GM23338 (cell line): Measurements from ENCODE around the gene COX14. TPM values are rescaled to one million over a fixed set of nuclear protein-coding genes. Genes with fewer than 3 reads are reported as not detected.
A peak's percentile ranks its signal among the peaks of the same experiment; 100 is the strongest.

ENCODE experiments used
- ATAC-seq: fragments of 200-7000 bp; cut with Tn5 transposase; 3 replicates; pipeline ENCODE4 v1.9.1; 2020
- DNase-seq: peaks from one replicate; pipeline ENCODE4 v3.0.0-alpha.2; 2015; ENCODE audit warnings: low spot score
- H2AFZ ChIP-seq: fragments of 200-600 bp; sonication (generic); 2 replicates; pipeline ENCODE4 v1.8.0; 2016; ENCODE audit warnings: antibody characterized with exemption, mild to moderate bottlenecking, moderate library complexity
- H3F3A ChIP-seq: fragments of 200-600 bp; sonication (generic); replicated peaks from 2 replicates; pipeline ENCODE4 v1.8.0; 2017; ENCODE audit warnings: antibody characterized with exemption, mixed run types, low read depth
- H3K27ac ChIP-seq: fragments of 200-600 bp; sonication (generic); 2 replicates; pipeline ENCODE4 v1.6.1; 2016; ENCODE audit warnings: low read depth
- H3K27me3 ChIP-seq: fragments of 200-600 bp; sonication (generic); 2 replicates; pipeline ENCODE4 v1.8.0; 2016; ENCODE audit warnings: mild to moderate bottlenecking, mixed run types, moderate library complexity; ENCODE audit not compliant: insufficient read depth
- H3K36me3 ChIP-seq: fragments of 200-600 bp; sonication (generic); 2 replicates; pipeline ENCODE4 v1.8.0; 2016; ENCODE audit warnings: mild to moderate bottlenecking; ENCODE audit not compliant: insufficient read depth
- H3K4me1 ChIP-seq: fragments of 200-600 bp; sonication (generic); 2 replicates; pipeline ENCODE4 v1.8.0; 2016; ENCODE audit warnings: mild to moderate bottlenecking, moderate library complexity; ENCODE audit not compliant: insufficient read depth
- H3K4me2 ChIP-seq: fragments of 200-600 bp; sonication (generic); 2 replicates; pipeline ENCODE4 v1.7.1; 2017; ENCODE audit warnings: mixed run types
- H3K4me3 ChIP-seq: fragments of 200-600 bp; sonication (generic); 2 replicates; pipeline ENCODE4 v1.6.1; 2016; ENCODE audit warnings: mixed run types
- H3K79me2 ChIP-seq: fragments of 200-600 bp; sonication (generic); replicated peaks from 2 replicates; pipeline ENCODE4 v1.8.0; 2017; ENCODE audit warnings: mild to moderate bottlenecking; ENCODE audit not compliant: insufficient read depth
- H3K9me2 ChIP-seq: fragments of 200-600 bp; sonication (generic); 2 replicates; pipeline ENCODE4 v1.8.0; 2017; ENCODE audit not compliant: insufficient read depth
- H4K20me1 ChIP-seq: fragments of 200-600 bp; sonication (generic); replicated peaks from 2 replicates; pipeline ENCODE4 v1.8.0; 2017; ENCODE audit warnings: mild to moderate bottlenecking; ENCODE audit not compliant: insufficient read depth
- H3K27ac Mint-ChIP-seq: 2 replicates; pipeline ENCODE4 v1.8.0; 2020; ENCODE audit warnings: inconsistent platforms, mild to moderate bottlenecking, moderate library complexity, mixed read lengths
- H3K27me3 Mint-ChIP-seq: 3 replicates; pipeline ENCODE4 v1.8.0; 2022; ENCODE audit warnings: low read depth, mild to moderate bottlenecking, moderate library complexity, mixed read lengths, inconsistent platforms; ENCODE audit not compliant: insufficient read depth, poor library complexity
- H3K36me3 Mint-ChIP-seq: 3 replicates; pipeline ENCODE4 v1.8.0; 2021; ENCODE audit warnings: low read depth, mild to moderate bottlenecking, inconsistent platforms, moderate library complexity, mixed read lengths
- H3K4me1 Mint-ChIP-seq: 3 replicates; pipeline ENCODE4 v1.8.0; 2020; ENCODE audit warnings: mild to moderate bottlenecking, inconsistent platforms, mixed read lengths
- H3K4me3 Mint-ChIP-seq: 3 replicates; pipeline ENCODE4 v1.8.0; 2021; ENCODE audit warnings: moderate library complexity, mild to moderate bottlenecking, inconsistent platforms, mixed read lengths
- H3K9me3 Mint-ChIP-seq: 3 replicates; pipeline ENCODE4 v1.8.0; 2020; ENCODE audit warnings: moderate library complexity, mild to moderate bottlenecking, inconsistent platforms, mixed read lengths
- CREB1 ChIP-seq: fragments of 250-450 bp; sonication (Bioruptor Pico); IDR thresholded peaks from 2 replicates; pipeline ENCODE4 v1.5.0; 2020; ENCODE audit warnings: low read depth, mild to moderate bottlenecking, moderate library complexity
- CTCF ChIP-seq, 2 experiments: fragments of 200-600 bp in 1 of 2; sonication (generic) in 1 of 2; conservative IDR thresholded peaks; 2 replicates each; pipeline versions ENCODE4 v1.5.1 to v1.6.1; 2016 to 2017; ENCODE audit warnings: antibody characterized with exemption in 2 of 2, low read depth in 2 of 2, mild to moderate bottlenecking in 2 of 2, moderate library complexity in 1 of 2
- EZH2 ChIP-seq: fragments of 200-600 bp; sonication (generic); IDR thresholded peaks from one replicate; pipeline ENCODE4 v1.8.0; 2017; ENCODE audit warnings: antibody characterized with exemption, mild to moderate bottlenecking, low read depth; ENCODE audit not compliant: unreplicated experiment
- EZH2phosphoT487 ChIP-seq: fragments of 200-600 bp; sonication (generic); IDR thresholded peaks from one replicate; pipeline ENCODE4 v1.8.1; 2018; ENCODE audit warnings: antibody characterized with exemption; ENCODE audit not compliant: unreplicated experiment
- POLR2AphosphoS5 ChIP-seq: IDR thresholded peaks from 2 replicates; pipeline ENCODE4 v1.6.1; 2016; ENCODE audit warnings: antibody characterized with exemption, low read depth
- STAT1 ChIP-seq: IDR thresholded peaks from one replicate; pipeline ENCODE4 v1.6.1; 2016; ENCODE audit warnings: antibody characterized with exemption; ENCODE audit not compliant: unreplicated experiment
- ZNF114 ChIP-seq: fragments of 250-450 bp; sonication (Bioruptor Pico); IDR thresholded peaks from 2 replicates; pipeline ENCODE4 v1.5.0; 2020; ENCODE audit warnings: mild to moderate bottlenecking, moderate library complexity
- ZNF331 ChIP-seq: fragments of 250-450 bp; sonication (Bioruptor Pico); IDR thresholded peaks from 2 replicates; pipeline ENCODE4 v1.5.0; 2020; ENCODE audit warnings: low read depth, mild to moderate bottlenecking, moderate library complexity
- polyA plus RNA-seq: library from polyadenylated mRNA; unstranded; fragments of >200 nt; fragmentation: Nextera tagmentation; extraction: Ambion mirVana; gene quantifications from 2 replicates; pipeline ENCODE4 v1.2.1, GENCODE V29; 2016
- total RNA-seq: library from RNA; depleted of rRNA; stranded (reverse); fragments of >200 nt; shearing (Covaris generic); gene quantifications from 2 replicates; pipeline ENCODE4 v1.2.3, GENCODE V29; 2014
- TF ChIP-seq, protein P1 (sequence below): fragments of 250-450 bp; sonication (Bioruptor Pico); IDR thresholded peaks from 2 replicates; pipeline ENCODE4 v1.5.0; 2020; ENCODE audit warnings: mild to moderate bottlenecking, moderate library complexity
- TF ChIP-seq, protein P2 (sequence below): IDR thresholded peaks from one replicate; pipeline ENCODE4 v1.6.1; 2018; ENCODE audit warnings: antibody characterized with exemption; ENCODE audit not compliant: unreplicated experiment

COX14 gene
- total and polyA plus RNA-seq, 2 experiments from 2014 or later, result 43.7 to 73.5 TPM

GRCh38 chr12:50102131-50102531 is 9.9 kb upstream of the COX14 start (continued):
- TF ChIP-seq CTCF (conservative IDR thresholded peaks at IDR 0.05; ENCODE audit: low read depth in 2 of 2), result no peak
- TF ChIP-seq ZNF114 (CRISPR knock-in tag), result no peak
- TF ChIP-seq, protein P1, sequence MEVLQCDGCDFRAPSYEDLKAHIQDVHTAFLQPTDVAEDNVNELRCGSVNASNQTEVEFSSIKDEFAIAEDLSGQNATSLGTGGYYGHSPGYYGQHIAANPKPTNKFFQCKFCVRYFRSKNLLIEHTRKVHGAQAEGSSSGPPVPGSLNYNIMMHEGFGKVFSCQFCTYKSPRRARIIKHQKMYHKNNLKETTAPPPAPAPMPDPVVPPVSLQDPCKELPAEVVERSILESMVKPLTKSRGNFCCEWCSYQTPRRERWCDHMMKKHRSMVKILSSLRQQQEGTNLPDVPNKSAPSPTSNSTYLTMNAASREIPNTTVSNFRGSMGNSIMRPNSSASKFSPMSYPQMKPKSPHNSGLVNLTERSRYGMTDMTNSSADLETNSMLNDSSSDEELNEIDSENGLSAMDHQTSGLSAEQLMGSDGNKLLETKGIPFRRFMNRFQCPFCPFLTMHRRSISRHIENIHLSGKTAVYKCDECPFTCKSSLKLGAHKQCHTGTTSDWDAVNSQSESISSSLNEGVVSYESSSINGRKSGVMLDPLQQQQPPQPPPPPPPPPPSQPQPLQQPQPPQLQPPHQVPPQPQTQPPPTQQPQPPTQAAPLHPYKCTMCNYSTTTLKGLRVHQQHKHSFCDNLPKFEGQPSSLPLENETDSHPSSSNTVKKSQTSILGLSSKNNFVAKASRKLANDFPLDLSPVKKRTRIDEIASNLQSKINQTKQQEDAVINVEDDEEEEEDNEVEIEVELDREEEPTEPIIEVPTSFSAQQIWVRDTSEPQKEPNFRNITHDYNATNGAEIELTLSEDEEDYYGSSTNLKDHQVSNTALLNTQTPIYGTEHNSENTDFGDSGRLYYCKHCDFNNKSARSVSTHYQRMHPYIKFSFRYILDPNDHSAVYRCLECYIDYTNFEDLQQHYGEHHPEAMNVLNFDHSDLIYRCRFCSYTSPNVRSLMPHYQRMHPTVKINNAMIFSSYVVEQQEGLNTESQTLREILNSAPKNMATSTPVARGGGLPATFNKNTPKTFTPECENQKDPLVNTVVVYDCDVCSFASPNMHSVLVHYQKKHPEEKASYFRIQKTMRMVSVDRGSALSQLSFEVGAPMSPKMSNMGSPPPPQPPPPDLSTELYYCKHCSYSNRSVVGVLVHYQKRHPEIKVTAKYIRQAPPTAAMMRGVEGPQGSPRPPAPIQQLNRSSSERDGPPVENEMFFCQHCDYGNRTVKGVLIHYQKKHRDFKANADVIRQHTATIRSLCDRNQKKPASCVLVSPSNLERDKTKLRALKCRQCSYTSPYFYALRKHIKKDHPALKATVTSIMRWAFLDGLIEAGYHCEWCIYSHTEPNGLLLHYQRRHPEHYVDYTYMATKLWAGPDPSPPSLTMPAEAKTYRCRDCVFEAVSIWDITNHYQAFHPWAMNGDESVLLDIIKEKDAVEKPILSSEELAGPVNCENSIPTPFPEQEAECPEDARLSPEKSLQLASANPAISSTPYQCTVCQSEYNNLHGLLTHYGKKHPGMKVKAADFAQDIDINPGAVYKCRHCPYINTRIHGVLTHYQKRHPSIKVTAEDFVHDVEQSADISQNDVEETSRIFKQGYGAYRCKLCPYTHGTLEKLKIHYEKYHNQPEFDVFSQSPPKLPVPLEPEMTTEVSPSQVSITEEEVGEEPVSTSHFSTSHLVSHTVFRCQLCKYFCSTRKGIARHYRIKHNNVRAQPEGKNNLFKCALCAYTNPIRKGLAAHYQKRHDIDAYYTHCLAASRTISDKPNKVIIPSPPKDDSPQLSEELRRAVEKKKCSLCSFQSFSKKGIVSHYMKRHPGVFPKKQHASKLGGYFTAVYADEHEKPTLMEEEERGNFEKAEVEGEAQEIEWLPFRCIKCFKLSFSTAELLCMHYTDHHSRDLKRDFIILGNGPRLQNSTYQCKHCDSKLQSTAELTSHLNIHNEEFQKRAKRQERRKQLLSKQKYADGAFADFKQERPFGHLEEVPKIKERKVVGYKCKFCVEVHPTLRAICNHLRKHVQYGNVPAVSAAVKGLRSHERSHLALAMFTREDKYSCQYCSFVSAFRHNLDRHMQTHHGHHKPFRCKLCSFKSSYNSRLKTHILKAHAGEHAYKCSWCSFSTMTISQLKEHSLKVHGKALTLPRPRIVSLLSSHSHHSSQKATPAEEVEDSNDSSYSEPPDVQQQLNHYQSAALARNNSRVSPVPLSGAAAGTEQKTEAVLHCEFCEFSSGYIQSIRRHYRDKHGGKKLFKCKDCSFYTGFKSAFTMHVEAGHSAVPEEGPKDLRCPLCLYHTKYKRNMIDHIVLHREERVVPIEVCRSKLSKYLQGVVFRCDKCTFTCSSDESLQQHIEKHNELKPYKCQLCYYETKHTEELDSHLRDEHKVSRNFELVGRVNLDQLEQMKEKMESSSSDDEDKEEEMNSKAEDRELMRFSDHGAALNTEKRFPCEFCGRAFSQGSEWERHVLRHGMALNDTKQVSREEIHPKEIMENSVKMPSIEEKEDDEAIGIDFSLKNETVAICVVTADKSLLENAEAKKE (CRISPR knock-in tag), result no peak

- Mint-ChIP-seq H3K9me3 (no peaks in the 10 kb centered on the region), H3K27ac (peak overlapping the region; percentile 80), H3K36me3 (peaks cover 36% of the 10 kb centered on the region), H3K27me3 (peaks cover 11% of the 10 kb centered on the region), H3K4me1 (peaks cover 39% of the 10 kb centered on the region), H3K4me3 (no peak overlapping the region)
- H2AFZ ChIP-seq, result no peak overlapping the region
- H3F3A ChIP-seq, result peaks cover 8% of the 10 kb centered on the region; the same call in 1 of the 2 replicates
- H3K79me2 ChIP-seq, result no peaks in the 10 kb centered on the region
- H3K4me3 ChIP-seq, result no peak overlapping the region
- TF ChIP-seq EZH2 (no peak), ZNF331 (no peak), STAT1 (no peak), CTCF (conservative IDR thresholded peaks at IDR 0.05; ENCODE audit: low read depth in 2 of 2) (no peak), POLR2AphosphoS5 (no peak), CREB1 (CRISPR knock-in tag) (no peak), ZNF114 (CRISPR knock-in tag) (no peak), EZH2phosphoT487 (no peak)
- TF ChIP-seq, protein P2, sequence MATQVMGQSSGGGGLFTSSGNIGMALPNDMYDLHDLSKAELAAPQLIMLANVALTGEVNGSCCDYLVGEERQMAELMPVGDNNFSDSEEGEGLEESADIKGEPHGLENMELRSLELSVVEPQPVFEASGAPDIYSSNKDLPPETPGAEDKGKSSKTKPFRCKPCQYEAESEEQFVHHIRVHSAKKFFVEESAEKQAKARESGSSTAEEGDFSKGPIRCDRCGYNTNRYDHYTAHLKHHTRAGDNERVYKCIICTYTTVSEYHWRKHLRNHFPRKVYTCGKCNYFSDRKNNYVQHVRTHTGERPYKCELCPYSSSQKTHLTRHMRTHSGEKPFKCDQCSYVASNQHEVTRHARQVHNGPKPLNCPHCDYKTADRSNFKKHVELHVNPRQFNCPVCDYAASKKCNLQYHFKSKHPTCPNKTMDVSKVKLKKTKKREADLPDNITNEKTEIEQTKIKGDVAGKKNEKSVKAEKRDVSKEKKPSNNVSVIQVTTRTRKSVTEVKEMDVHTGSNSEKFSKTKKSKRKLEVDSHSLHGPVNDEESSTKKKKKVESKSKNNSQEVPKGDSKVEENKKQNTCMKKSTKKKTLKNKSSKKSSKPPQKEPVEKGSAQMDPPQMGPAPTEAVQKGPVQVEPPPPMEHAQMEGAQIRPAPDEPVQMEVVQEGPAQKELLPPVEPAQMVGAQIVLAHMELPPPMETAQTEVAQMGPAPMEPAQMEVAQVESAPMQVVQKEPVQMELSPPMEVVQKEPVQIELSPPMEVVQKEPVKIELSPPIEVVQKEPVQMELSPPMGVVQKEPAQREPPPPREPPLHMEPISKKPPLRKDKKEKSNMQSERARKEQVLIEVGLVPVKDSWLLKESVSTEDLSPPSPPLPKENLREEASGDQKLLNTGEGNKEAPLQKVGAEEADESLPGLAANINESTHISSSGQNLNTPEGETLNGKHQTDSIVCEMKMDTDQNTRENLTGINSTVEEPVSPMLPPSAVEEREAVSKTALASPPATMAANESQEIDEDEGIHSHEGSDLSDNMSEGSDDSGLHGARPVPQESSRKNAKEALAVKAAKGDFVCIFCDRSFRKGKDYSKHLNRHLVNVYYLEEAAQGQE, result no peak
- peaks cover 14% of the 10 kb centered on the region; the same call in 1 of the 2 replicates for H3K36me3 ChIP-seq
- peak; percentile 6 for ATAC-seq
- H3K9me2 ChIP-seq, result no peaks in the 10 kb centered on the region
- H3K27me3 ChIP-seq, result no peaks in the 10 kb centered on the region
- peak; percentile 30 for DNase-seq
- no peak overlapping the region for H3K4me2 ChIP-seq
- peaks cover 12% of the 10 kb centered on the region; the same call in 1 of the 2 replicates for H3K4me1 ChIP-seq
- H3K27ac ChIP-seq, result no peak overlapping the region
- H4K20me1 ChIP-seq, result no peaks in the 10 kb centered on the region; the same call in 1 of the 2 replicates
These were observed 9.3 kb upstream of the COX14 start for GRCh38 chr12:50102646-50103309.
